Iris pigment epithelial cell (primary cell): ENCODE data around the gene IL1R1.

ENCODE experiments used
- DNase-seq: peaks from one replicate; pipeline ENCODE4 v3.0.0-alpha.2; 2011; ENCODE audit warnings: low read depth

Gene IL1R1

GRCh38 chr2:102140377-102140776 lies 2.2 kb upstream of the IL1R1 start:
- DNase-seq, result peak; percentile 83

GRCh38 chr2:102141011-102141943 lies 1.3 kb upstream of the IL1R1 start:
- peak; percentile 90 for DNase-seq

- peak; percentile 70 for DNase-seq
Observed at GRCh38 chr2:102142829-102143449, 393 bp downstream of the IL1R1 start.

- peak; percentile 58 for DNase-seq
Observed at GRCh38 chr2:102143450-102143985, 972 bp downstream of the IL1R1 start.

- peak; percentile 63 for DNase-seq
Observed at GRCh38 chr2:102144128-102144527, 1.6 kb downstream of the IL1R1 start.

- DNase-seq, result no peak
Observed at GRCh38 chr2:102145107-102145506, 2.6 kb downstream of the IL1R1 start.

GRCh38 chr2:102145934-102146333 lies 3.4 kb downstream of the IL1R1 start:
- no peak for DNase-seq

GRCh38 chr2:102147935-102148334 lies 5.4 kb downstream of the IL1R1 start:
- peak; percentile 71 for DNase-seq

GRCh38 chr2:102149243-102149642 lies 6.7 kb downstream of the IL1R1 start:
- DNase-seq, result no peak

- no peak for DNase-seq
Observed at GRCh38 chr2:102149644-102150455, 7.3 kb downstream of the IL1R1 start.

- no peak for DNase-seq
Observed at GRCh38 chr2:102154364-102154763, 11.8 kb downstream of the IL1R1 start.

GRCh38 chr2:102154946-102155702 lies 12.6 kb downstream of the IL1R1 start:
- no peak for DNase-seq

- peak; percentile 91 for DNase-seq
Observed at GRCh38 chr2:102155703-102156515, 13.4 kb downstream of the IL1R1 start.

GRCh38 chr2:102158011-102158755 lies 15.6 kb downstream of the IL1R1 start:
- no peak for DNase-seq

- peak; percentile 31 for DNase-seq
Observed at GRCh38 chr2:102159295-102159694, 16.7 kb downstream of the IL1R1 start.

GRCh38 chr2:102166189-102166845 lies 23.8 kb downstream of the IL1R1 start:
- DNase-seq, result peak; percentile 75

- DNase-seq, result no peak
Observed at GRCh38 chr2:102168026-102168771, 25.7 kb downstream of the IL1R1 start.

GRCh38 chr2:102171946-102172345 lies 29.4 kb downstream of the IL1R1 start:
- DNase-seq, result no peak

GRCh38 chr2:102172745-102173144 lies 30.2 kb downstream of the IL1R1 start:
- no peak for DNase-seq
